Measurements from ENCODE around the gene ZNF335.

ZNF335 gene

DNA sequence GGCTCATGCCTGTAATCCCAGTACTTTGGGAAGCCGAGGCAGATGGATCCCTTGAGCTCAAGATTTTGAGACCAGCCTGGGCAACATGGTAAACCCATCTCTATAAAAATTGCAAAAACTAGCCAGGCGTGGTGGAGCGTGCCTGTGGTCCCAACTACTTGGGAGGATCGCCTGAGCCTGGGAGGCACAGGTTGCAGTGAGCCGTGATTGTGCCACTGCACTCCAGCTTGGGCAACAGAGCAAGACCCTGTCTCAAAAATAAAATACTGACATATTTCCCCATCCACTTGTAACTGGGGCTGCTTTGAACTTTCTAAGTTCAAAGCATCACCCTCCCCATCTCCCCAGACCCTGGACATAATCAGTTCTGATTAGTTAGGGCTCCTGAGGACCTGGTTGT is 29.5 kb upstream of the ZNF335 start:
- no peaks in the 10 kb centered on the region for H3K9me2 ChIP-seq (ENCODE audit: low read depth, low read length)
- no peaks in the 10 kb centered on the region for H3K4me1 ChIP-seq (ENCODE audit: insufficient read depth, low read length, severe bottlenecking)
- no peak overlapping the region for H3K27ac ChIP-seq (ENCODE audit: low read depth, low read length, poor library complexity, severe bottlenecking)
- H3K9me3 ChIP-seq (ENCODE audit: low read length), result no peaks in the 10 kb centered on the region
- H2AFZ ChIP-seq (ENCODE audit: low read length), result no peak overlapping the region
- H3K79me2 ChIP-seq (ENCODE audit: insufficient read depth, low read length), result no peaks in the 10 kb centered on the region
- no peaks in the 10 kb centered on the region for H3K27me3 ChIP-seq (ENCODE audit: insufficient read depth, low read length)
- H3F3A ChIP-seq (ENCODE audit: insufficient read depth, low read length), result no peaks in the 10 kb centered on the region
- no peak overlapping the region for H3K4me3 ChIP-seq (ENCODE audit: low read depth, low read length, poor library complexity, severe bottlenecking)
- H3K4me2 ChIP-seq (ENCODE audit: low read length), result no peak overlapping the region
- no peak for TF ChIP-seq EZH2 (IDR thresholded peaks at IDR 0.05; ENCODE audit: borderline replicate concordance, low read length)
- TF ChIP-seq, protein P1, sequence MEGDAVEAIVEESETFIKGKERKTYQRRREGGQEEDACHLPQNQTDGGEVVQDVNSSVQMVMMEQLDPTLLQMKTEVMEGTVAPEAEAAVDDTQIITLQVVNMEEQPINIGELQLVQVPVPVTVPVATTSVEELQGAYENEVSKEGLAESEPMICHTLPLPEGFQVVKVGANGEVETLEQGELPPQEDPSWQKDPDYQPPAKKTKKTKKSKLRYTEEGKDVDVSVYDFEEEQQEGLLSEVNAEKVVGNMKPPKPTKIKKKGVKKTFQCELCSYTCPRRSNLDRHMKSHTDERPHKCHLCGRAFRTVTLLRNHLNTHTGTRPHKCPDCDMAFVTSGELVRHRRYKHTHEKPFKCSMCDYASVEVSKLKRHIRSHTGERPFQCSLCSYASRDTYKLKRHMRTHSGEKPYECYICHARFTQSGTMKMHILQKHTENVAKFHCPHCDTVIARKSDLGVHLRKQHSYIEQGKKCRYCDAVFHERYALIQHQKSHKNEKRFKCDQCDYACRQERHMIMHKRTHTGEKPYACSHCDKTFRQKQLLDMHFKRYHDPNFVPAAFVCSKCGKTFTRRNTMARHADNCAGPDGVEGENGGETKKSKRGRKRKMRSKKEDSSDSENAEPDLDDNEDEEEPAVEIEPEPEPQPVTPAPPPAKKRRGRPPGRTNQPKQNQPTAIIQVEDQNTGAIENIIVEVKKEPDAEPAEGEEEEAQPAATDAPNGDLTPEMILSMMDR (IDR thresholded peaks at IDR 0.05; ENCODE audit: low read length), result no peak
- H3K36me3 ChIP-seq (ENCODE audit: insufficient read depth, low read length), result no peaks in the 10 kb centered on the region
- no peak overlapping the region for H3K9ac ChIP-seq (ENCODE audit: low read length)
- no peaks in the 10 kb centered on the region for H4K20me1 ChIP-seq (ENCODE audit: insufficient read depth, low read length)

DNA sequence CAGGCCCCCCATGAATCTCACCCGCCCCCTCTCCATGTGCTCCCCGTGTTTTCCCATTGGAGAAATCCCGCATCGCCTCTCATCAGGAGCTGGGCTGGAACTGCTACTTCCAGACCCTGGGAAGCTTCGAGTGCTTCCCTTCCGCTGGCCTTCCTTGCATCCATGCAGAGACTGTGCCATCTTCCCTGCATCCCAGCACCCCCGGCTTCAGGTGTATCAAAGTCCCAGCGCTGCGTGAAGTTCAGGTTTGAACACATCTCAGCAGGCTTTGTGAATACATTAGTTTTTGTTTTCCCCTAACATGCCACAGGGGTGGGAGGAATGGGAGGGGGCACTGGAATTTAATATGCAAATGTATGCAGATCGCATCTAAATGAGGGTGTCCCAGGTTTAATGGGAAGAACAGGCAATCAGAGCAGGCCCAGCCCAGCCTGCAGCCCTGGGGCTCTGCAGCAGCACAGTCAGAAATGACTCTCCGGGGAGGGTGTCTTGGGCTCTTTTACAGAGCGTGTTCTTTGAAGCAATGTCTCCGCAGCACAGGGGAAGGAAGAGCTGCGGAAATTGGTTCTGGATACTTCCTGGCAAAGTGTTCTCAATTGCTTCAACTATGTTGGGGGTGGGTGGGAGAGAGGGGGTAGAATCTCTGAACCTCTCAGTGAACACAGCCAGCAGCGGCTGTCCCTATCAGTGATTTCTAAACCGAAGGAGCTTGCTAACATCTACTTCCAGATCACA is 28.4 kb upstream of the ZNF335 start:
- H3K27ac ChIP-seq (ENCODE audit: low read depth, low read length, poor library complexity, severe bottlenecking), result no peak overlapping the region
- no peak overlapping the region for H3K4me2 ChIP-seq (ENCODE audit: low read length)
- no peak overlapping the region for H2AFZ ChIP-seq (ENCODE audit: low read length)
- no peaks in the 10 kb centered on the region for H4K20me1 ChIP-seq (ENCODE audit: insufficient read depth, low read length)
- H3F3A ChIP-seq (ENCODE audit: insufficient read depth, low read length), result no peaks in the 10 kb centered on the region
- no peaks in the 10 kb centered on the region for H3K9me3 ChIP-seq (ENCODE audit: low read length)
- H3K4me1 ChIP-seq (ENCODE audit: insufficient read depth, low read length, severe bottlenecking), result no peaks in the 10 kb centered on the region
- H3K79me2 ChIP-seq (ENCODE audit: insufficient read depth, low read length), result no peaks in the 10 kb centered on the region
- H3K27me3 ChIP-seq (ENCODE audit: insufficient read depth, low read length), result no peaks in the 10 kb centered on the region
- no peaks in the 10 kb centered on the region for H3K9me2 ChIP-seq (ENCODE audit: low read depth, low read length)
- H3K36me3 ChIP-seq (ENCODE audit: insufficient read depth, low read length), result no peaks in the 10 kb centered on the region
- no peak for TF ChIP-seq EZH2 (IDR thresholded peaks at IDR 0.05; ENCODE audit: borderline replicate concordance, low read length)
- TF ChIP-seq, protein P1 (IDR thresholded peaks at IDR 0.05; ENCODE audit: low read length), result no peak
- H3K4me3 ChIP-seq (ENCODE audit: low read depth, low read length, poor library complexity, severe bottlenecking), result no peak overlapping the region
- no peak overlapping the region for H3K9ac ChIP-seq (ENCODE audit: low read length)

DNA sequence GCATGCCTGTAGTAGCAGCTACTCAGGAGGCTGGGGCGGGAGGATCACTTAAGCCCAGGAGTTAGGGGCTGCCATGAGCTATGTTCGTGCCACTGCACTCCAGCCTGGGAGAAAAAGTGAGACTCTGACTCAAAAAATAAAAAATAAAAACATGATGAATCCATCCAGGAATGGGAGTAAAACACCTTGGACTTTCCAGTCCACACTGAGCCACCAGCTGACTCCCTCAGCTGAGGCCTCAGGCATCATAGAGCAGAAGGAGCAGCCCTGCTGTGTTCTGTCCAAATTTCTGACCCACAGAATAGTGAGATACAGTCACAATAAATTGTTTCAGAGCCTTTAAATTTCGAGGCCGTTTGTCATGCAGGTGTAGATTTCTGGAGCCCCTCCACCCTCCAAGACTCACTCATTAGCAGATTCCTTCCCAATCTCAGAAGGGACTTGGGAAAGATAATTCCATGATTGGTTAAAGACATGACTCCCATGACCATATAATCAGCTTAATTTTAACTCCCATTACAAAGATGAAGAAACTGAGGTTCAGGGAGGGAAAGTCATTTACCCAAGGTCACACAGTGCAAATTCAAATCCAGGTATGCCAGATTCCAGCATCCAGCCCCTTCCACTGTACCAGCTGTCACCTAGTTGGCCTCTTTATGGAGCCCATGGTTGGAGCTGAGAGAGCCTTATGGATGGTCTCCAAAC is 27.7 kb upstream of the ZNF335 start:
- no peaks in the 10 kb centered on the region for H3K4me1 ChIP-seq (ENCODE audit: insufficient read depth, low read length, severe bottlenecking)
- H3K9ac ChIP-seq (ENCODE audit: low read length), result no peak overlapping the region
- H3F3A ChIP-seq (ENCODE audit: insufficient read depth, low read length), result no peaks in the 10 kb centered on the region
- no peak overlapping the region for H3K27ac ChIP-seq (ENCODE audit: low read depth, low read length, poor library complexity, severe bottlenecking)
- H3K4me2 ChIP-seq (ENCODE audit: low read length), result no peak overlapping the region
- TF ChIP-seq, protein P1 (IDR thresholded peaks at IDR 0.05; ENCODE audit: low read length), result no peak
- no peak for TF ChIP-seq EZH2 (IDR thresholded peaks at IDR 0.05; ENCODE audit: borderline replicate concordance, low read length)
- H3K79me2 ChIP-seq (ENCODE audit: insufficient read depth, low read length), result no peaks in the 10 kb centered on the region
- H3K9me2 ChIP-seq (ENCODE audit: low read depth, low read length), result no peaks in the 10 kb centered on the region
- H3K27me3 ChIP-seq (ENCODE audit: insufficient read depth, low read length), result no peaks in the 10 kb centered on the region
- no peak overlapping the region for H2AFZ ChIP-seq (ENCODE audit: low read length)
- no peaks in the 10 kb centered on the region for H3K9me3 ChIP-seq (ENCODE audit: low read length)
- H3K36me3 ChIP-seq (ENCODE audit: insufficient read depth, low read length), result no peaks in the 10 kb centered on the region
- no peak overlapping the region for H3K4me3 ChIP-seq (ENCODE audit: low read depth, low read length, poor library complexity, severe bottlenecking)
- H4K20me1 ChIP-seq (ENCODE audit: insufficient read depth, low read length), result no peaks in the 10 kb centered on the region

Measured in OCI-LY1 (cell line).